Endothelial cell of umbilical vein (primary cell): ENCODE measurements around the gene UROD. TPM values are rescaled to one million over a fixed set of nuclear protein-coding genes. Genes with fewer than 3 reads are reported as not detected.

Source experiments
- BruUV-seq: library from RNA; stranded (reverse); fragments of 400-500 nt; replicated peaks from 2 replicates; lab custom pipeline; 2021; lab: Mats Ljungman, UMichigan
- CTCF ChIA-PET: fragments of 300-600, 350-600 bp; sonication (Branson Sonifier 250); formaldehyde crosslinking; loops from one replicate; lab custom pipeline; 2021; ENCODE audit warnings: antibody characterized with exemption, inconsistent platforms; lab: Charles Lee
- POLR2A ChIA-PET: fragments of 300-600, 350-600 bp; sonication (Branson Sonifier 250); formaldehyde crosslinking; loops from one replicate; lab custom pipeline; 2021; ENCODE audit warnings: antibody characterized with exemption, inconsistent platforms; lab: Charles Lee
- DNase-seq: peaks from one replicate; pipeline ENCODE4 v3.0.0-alpha.2; 2011; ENCODE audit warnings: low read depth, low spot score
- FAIRE-seq: peaks from 2 replicates; lab custom pipeline; 2011; peaks lifted over from hg19 to GRCh38; lab: Jason Lieb, UNC
- H2AFZ ChIP-seq: 2 replicates; pipeline ENCODE4 v1.6.0; 2012; ENCODE audit warnings: low read depth, low read length, control low read depth, inconsistent platforms
- H3K27ac ChIP-seq: 2 replicates; pipeline ENCODE4 v1.5.1; 2011; ENCODE audit warnings: low read depth, mild to moderate bottlenecking, control low read depth, low read length, moderate library complexity; ENCODE audit not compliant: insufficient read depth
- H3K27me3 ChIP-seq, 2 experiments: 2 replicates each; pipeline versions ENCODE4 v1.6.0 to v1.6.1; 2011; ENCODE audit warnings: low read length in 2 of 2, mixed read lengths in 1 of 2; ENCODE audit not compliant: control insufficient read depth in 2 of 2, insufficient read depth in 2 of 2
- H3K36me3 ChIP-seq, 2 experiments: 2 replicates in 1 of 2; 3 replicates in 1 of 2; pipeline ENCODE4 v1.5.1; 2011; ENCODE audit warnings: low read length in 2 of 2, mild to moderate bottlenecking in 1 of 2, moderate library complexity in 1 of 2; ENCODE audit not compliant: control insufficient read depth in 2 of 2, insufficient read depth in 2 of 2; ENCODE audit errors: extremely low read depth in 1 of 2
- H3K4me1 ChIP-seq: 3 replicates; pipeline ENCODE4 v1.5.1; 2011; ENCODE audit warnings: mild to moderate bottlenecking, low read length; ENCODE audit not compliant: control insufficient read depth, insufficient read depth; ENCODE audit errors: extremely low read depth
- H3K4me2 ChIP-seq: 2 replicates; pipeline ENCODE4 v1.6.1; 2011; ENCODE audit warnings: low read length, control low read depth, mixed read lengths; ENCODE audit not compliant: insufficient read depth
- H3K4me3 ChIP-seq, 3 experiments: fragments of 200-600 bp in 1 of 3; sonication (generic), shearing (Covaris generic) in 1 of 3; replicated peaks in 1 of 3; 2 replicates each; pipeline ENCODE4 v1.5.1; 2011 to 2016; ENCODE audit warnings: control low read depth in 3 of 3, low read length in 3 of 3, mild to moderate bottlenecking in 2 of 3, inconsistent platforms in 1 of 3, low read depth in 1 of 3, moderate library complexity in 1 of 3; ENCODE audit not compliant: insufficient read depth in 1 of 3
- H3K79me2 ChIP-seq: 2 replicates; pipeline ENCODE4 v1.6.0; 2012; ENCODE audit warnings: low read length, inconsistent platforms; ENCODE audit not compliant: control insufficient read depth, insufficient read depth
- H3K9ac ChIP-seq: replicated peaks from 2 replicates; pipeline ENCODE3; 2011; ENCODE audit warnings: low read length, control low read depth; ENCODE audit not compliant: insufficient read depth; ENCODE audit errors: extremely low read depth
- H3K9me1 ChIP-seq: replicated peaks from 3 replicates; pipeline ENCODE4 v1.6.0; 2011; ENCODE audit warnings: mild to moderate bottlenecking, low read length; ENCODE audit not compliant: control insufficient read depth, insufficient read depth; ENCODE audit errors: extremely low read depth
- H3K9me3 ChIP-seq: replicated peaks from 2 replicates; pipeline ENCODE4 v1.5.1; 2012; ENCODE audit warnings: low read length, inconsistent platforms; ENCODE audit not compliant: control insufficient read depth, insufficient read depth
- H4K20me1 ChIP-seq: replicated peaks from 2 replicates; pipeline ENCODE3; 2011; ENCODE audit warnings: mild to moderate bottlenecking, low read length; ENCODE audit not compliant: control insufficient read depth, insufficient read depth; ENCODE audit errors: extremely low read depth
- EZH2 ChIP-seq: IDR thresholded peaks from 2 replicates; pipeline ENCODE4 v1.6.1; 2012; ENCODE audit warnings: borderline replicate concordance, low read depth, mild to moderate bottlenecking, moderate library complexity, low read length, inconsistent platforms; ENCODE audit not compliant: severe bottlenecking
- FOS ChIP-seq: IDR thresholded peaks from 2 replicates; pipeline ENCODE4 v1.6.1; 2011; ENCODE audit warnings: mild to moderate bottlenecking, low read length, moderate library complexity, borderline replicate concordance; ENCODE audit not compliant: insufficient read depth
- GATA2 ChIP-seq: IDR thresholded peaks from 2 replicates; pipeline ENCODE4 v1.7.0; 2011; ENCODE audit warnings: low read depth, mild to moderate bottlenecking, moderate library complexity, mixed read lengths, low read length; ENCODE audit not compliant: insufficient read length, insufficient read depth
- JUN ChIP-seq: IDR thresholded peaks from 2 replicates; pipeline ENCODE4 v1.6.1; 2011; ENCODE audit warnings: borderline replicate concordance, low read depth; ENCODE audit not compliant: insufficient read length, insufficient read depth
- MAX ChIP-seq: IDR thresholded peaks from 2 replicates; pipeline ENCODE4 v1.6.1; 2011; ENCODE audit not compliant: insufficient read depth, insufficient read length
- POLR2A ChIP-seq: IDR thresholded peaks from 2 replicates; pipeline ENCODE4 v1.6.1; 2012; ENCODE audit warnings: low read depth, mild to moderate bottlenecking, control low read depth, low read length
- POLR2AphosphoS5 ChIP-seq: IDR thresholded peaks from 2 replicates; pipeline ENCODE4 v1.6.1; 2012; ENCODE audit warnings: low read depth, mild to moderate bottlenecking, control low read depth, low read length, moderate library complexity; ENCODE audit not compliant: insufficient read depth
- dilution Hi-C: fragments of 300-500 bp; cut with MboI; formaldehyde crosslinking; loops from one replicate; pipeline ENCODE4 v1.15.0; 2019; ENCODE audit warnings: low sequenced_read_pairs; ENCODE audit not compliant: extremely low pct_ligation_motif_present
- intact Hi-C: fragments of 100-400 bp; cut with micrococcal nuclease; formaldehyde crosslinking; loops from one replicate; pipeline ENCODE4 v1.10.0; 2022
- polyA plus RNA-seq, 4 experiments: library from polyadenylated mRNA; depleted of rRNA in 3 of 4; stranded (reverse) in 3 of 4; unstranded in 1 of 4; fragments of >200 nt; gene quantifications; 2 replicates each; pipeline versions ENCODE4 v1.2.1 to v1.2.3, GENCODE V29; 2011 to 2012; ENCODE audit warnings: missing spikeins in 1 of 4
- total RNA-seq: library from RNA; stranded (reverse); gene quantifications from 2 replicates; pipeline ENCODE4 v1.2.3, GENCODE V29; 2021

The UROD gene
- total and polyA plus RNA-seq, 2 donors (not counting 3 experiments of a cell fraction or from before 2014, with no cell fraction given): 192 to 636 TPM

DNA sequence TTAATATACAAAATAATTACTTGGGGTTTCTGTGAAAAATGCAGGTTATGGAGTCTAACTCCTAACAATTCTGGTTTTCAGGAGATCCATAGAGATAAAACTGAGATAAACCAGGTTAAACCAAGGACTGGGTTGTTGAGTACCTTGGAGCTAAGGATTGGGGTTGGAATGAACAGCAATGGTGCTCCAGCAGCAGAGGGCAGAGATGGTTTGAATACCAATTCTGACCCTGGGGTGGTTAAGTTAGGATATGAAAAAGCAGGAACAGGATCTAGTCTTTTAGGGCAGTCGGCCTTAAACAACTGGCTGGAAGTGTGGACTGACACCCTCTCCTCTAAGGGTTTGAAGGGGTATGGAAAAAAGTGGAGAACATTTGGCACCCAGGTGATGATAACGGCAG, 53.0 kb downstream of the UROD start:
- dilution Hi-C loops: no loop called here
- CTCF ChIA-PET: no interaction called here

More for the DNA sequence above, 53.0 kb downstream of the UROD start:
- no peaks in the 10 kb centered on the region for H3K9me3 ChIP-seq
- H2AFZ ChIP-seq: no peak overlapping the region
- TF ChIP-seq EZH2 (no peak), MAX (no peak), POLR2AphosphoS5 (no peak), GATA2 (no peak), POLR2A (no peak), FOS (no peak), JUN (no peak)
- BruUV-seq: no TSS peak
- H3K4me2 ChIP-seq: no peak overlapping the region
- H3K27me3 ChIP-seq: no peaks in the 10 kb centered on the region
- no peak overlapping the region for H3K4me3 ChIP-seq
- no peak overlapping the region for H3K27ac ChIP-seq
- no peaks in the 10 kb centered on the region for H3K4me1 ChIP-seq
- no peak overlapping the region for H3K9ac ChIP-seq
- H3K79me2 ChIP-seq: no peaks in the 10 kb centered on the region
- intact Hi-C loops: loop anchor here (5.0 kb wide), 1 partner anchor 47 kb away; no protein-coding TSS in a partner anchor
- H3K36me3 ChIP-seq: no peaks in the 10 kb centered on the region
- H3K9me1 ChIP-seq: no peaks in the 10 kb centered on the region
- no peak for FAIRE-seq
- POLR2A ChIA-PET: no interaction called here
- no peaks in the 10 kb centered on the region for H4K20me1 ChIP-seq
- DNase-seq: no peak

Other genes starting within 250 kb of the UROD start
- 1,842 and 1,896 TPM in 2 replicates for gene RPS8, start 236.7 kb upstream of the UROD start, total RNA-seq
- 1,808 and 2,306 TPM in 2 replicates for gene RPS8, start 236.7 kb upstream of the UROD start, polyA plus RNA-seq
- 0.21 TPM in 1 of 2 replicates, not detected in the other for gene BEST4, start 224.1 kb upstream of the UROD start, total RNA-seq
- 0.21 and 0.29 TPM in 2 replicates for gene BEST4, start 224.1 kb upstream of the UROD start, polyA plus RNA-seq
- gene PLK3, start 211.9 kb upstream of the UROD start, total RNA-seq: 55.0 and 60.0 TPM in 2 replicates
- gene PLK3, start 211.9 kb upstream of the UROD start, polyA plus RNA-seq: 66.7 and 90.1 TPM in 2 replicates
- 0.62 and 1.1 TPM in 2 replicates for gene DYNLT4, start 204.9 kb upstream of the UROD start, total RNA-seq
- 0.46 and 1.1 TPM in 2 replicates for gene DYNLT4, start 204.9 kb upstream of the UROD start, polyA plus RNA-seq
- 69.9 and 72.5 TPM in 2 replicates for gene BTBD19, start 203.7 kb upstream of the UROD start, total RNA-seq
- gene BTBD19, start 203.7 kb upstream of the UROD start, polyA plus RNA-seq: 97.9 and 115 TPM in 2 replicates
- gene PTCH2, start 169.0 kb upstream of the UROD start, total RNA-seq: 1.8 and 1.9 TPM in 2 replicates
- 1.8 and 2.6 TPM in 2 replicates for gene PTCH2, start 169.0 kb upstream of the UROD start, polyA plus RNA-seq
- gene EIF2B3, start 25.7 kb upstream of the UROD start, total RNA-seq: 39.6 and 45.1 TPM in 2 replicates
- 25.7 and 28.4 TPM in 2 replicates for gene EIF2B3, start 25.7 kb upstream of the UROD start, polyA plus RNA-seq
- 72.6 and 80.0 TPM in 2 replicates for gene HECTD3, start 930 bp upstream of the UROD start, total RNA-seq
- 114 and 130 TPM in 2 replicates for gene HECTD3, start 930 bp upstream of the UROD start, polyA plus RNA-seq
- gene ZSWIM5, start 194.4 kb downstream of the UROD start, total RNA-seq: 1.6 and 1.7 TPM in 2 replicates
- gene ZSWIM5, start 194.4 kb downstream of the UROD start, polyA plus RNA-seq: 3.9 and 4.3 TPM in 2 replicates